CD4-positive, alpha-beta T cell (primary cell): ENCODE data around the gene DLG5. TPM values are rescaled to one million over a fixed set of nuclear protein-coding genes. Genes with fewer than 3 reads are reported as not detected.

ENCODE experiments used
- ATAC-seq: fragments of 200-7000 bp; cut with Tn5 transposase; one replicate; pipeline ENCODE4 v1.10.0; 2022; ENCODE audit warnings: mild to moderate bottlenecking; ENCODE audit not compliant: poor library complexity
- CTCF ChIA-PET: fragments of 350-600 bp; sonication (Branson Sonifier 250); formaldehyde crosslinking; loops from one replicate; lab custom pipeline; 2021; ENCODE audit warnings: antibody characterized with exemption, inconsistent platforms; lab: Charles Lee
- POLR2A ChIA-PET: fragments of 350-600 bp; sonication (Branson Sonifier 250); formaldehyde crosslinking; loops from one replicate; lab custom pipeline; 2021; ENCODE audit warnings: antibody characterized with exemption, inconsistent platforms; lab: Charles Lee
- DNase-seq, 14 experiments: peaks; one replicate each; pipeline ENCODE4 v3.0.0-alpha.2; 2013 to 2020; ENCODE audit warnings: mixed read lengths in 2 of 14
- H3K27ac ChIP-seq, 2 donors: one replicate each; pipeline versions ENCODE4 v1.5.1 to v1.7.0; 2013; ENCODE audit warnings: low read length in 2 of 2, low read depth in 1 of 2, mild to moderate bottlenecking in 1 of 2
- H3K27me3 ChIP-seq, 2 experiments: 1 replicate in 1 of 2; 2 replicates in 1 of 2; pipeline versions ENCODE4 v1.6.1 to v1.7.0; 2013; ENCODE audit warnings: low read length in 2 of 2, control low read depth in 1 of 2, mild to moderate bottlenecking in 1 of 2, moderate library complexity in 1 of 2; ENCODE audit not compliant: insufficient read depth in 2 of 2, control insufficient read depth in 1 of 2
- H3K36me3 ChIP-seq: one replicate; pipeline ENCODE4 v1.6.1; 2013; ENCODE audit warnings: low read length, control low read depth; ENCODE audit not compliant: insufficient read depth
- H3K4me1 ChIP-seq: one replicate; pipeline ENCODE4 v1.6.1; 2013; ENCODE audit warnings: low read length, control low read depth; ENCODE audit not compliant: insufficient read depth
- H3K4me3 ChIP-seq: one replicate; pipeline ENCODE4 v1.5.1; 2013; ENCODE audit warnings: mild to moderate bottlenecking, low read length, moderate library complexity
- H3K9me3 ChIP-seq, 2 experiments: 1 replicate in 1 of 2; 2 replicates in 1 of 2; pipeline versions ENCODE4 v1.6.1 to v1.7.0; 2013; ENCODE audit warnings: low read length in 2 of 2, mild to moderate bottlenecking in 2 of 2, control low read depth in 1 of 2, moderate library complexity in 1 of 2; ENCODE audit not compliant: control insufficient read depth in 1 of 2, insufficient read depth in 1 of 2
- H3K27ac Mint-ChIP-seq: one replicate; pipeline ENCODE4 v1.8.0; 2020; ENCODE audit warnings: mixed read lengths
- H3K27me3 Mint-ChIP-seq: one replicate; pipeline ENCODE4 v1.8.0; 2021; ENCODE audit warnings: mixed read lengths
- H3K36me3 Mint-ChIP-seq: one replicate; pipeline ENCODE4 v1.8.0; 2021; ENCODE audit warnings: low read depth, mixed read lengths
- H3K4me1 Mint-ChIP-seq: one replicate; pipeline ENCODE4 v1.8.0; 2021; ENCODE audit warnings: low read depth, mixed read lengths
- H3K4me3 Mint-ChIP-seq: one replicate; pipeline ENCODE4 v1.8.0; 2020; ENCODE audit warnings: mild to moderate bottlenecking, mixed read lengths
- H3K9me3 Mint-ChIP-seq: one replicate; pipeline ENCODE4 v1.8.0; 2020; ENCODE audit warnings: mixed read lengths
- intact Hi-C, 2 experiments: fragments of 100-400 bp; cut with DNase I in 1 of 2; cut with micrococcal nuclease in 1 of 2; formaldehyde crosslinking; loops; one replicate each; pipeline versions ENCODE4 v1.15.1 to v1.9.0; 2023 to 2025; cut with DNase I, micrococcal nuclease
- total RNA-seq, 174 experiments: library from RNA in 2 of 174; stranded (reverse) in 2 of 174; gene quantifications; one replicate each; pipeline ENCODE4 v1.2.3 and lab custom pipeline; 2021 to 2026
- TF ChIP-seq, protein P1 (sequence below): fragments of 200-600 bp; IDR thresholded peaks from one replicate; pipeline ENCODE4 v1.8.0; 2022; ENCODE audit warnings: antibody characterized with exemption, mild to moderate bottlenecking

DLG5 gene
- total RNA-seq, 2 experiments from 2014 or later, result 7.1 to 7.4 TPM

DNA sequence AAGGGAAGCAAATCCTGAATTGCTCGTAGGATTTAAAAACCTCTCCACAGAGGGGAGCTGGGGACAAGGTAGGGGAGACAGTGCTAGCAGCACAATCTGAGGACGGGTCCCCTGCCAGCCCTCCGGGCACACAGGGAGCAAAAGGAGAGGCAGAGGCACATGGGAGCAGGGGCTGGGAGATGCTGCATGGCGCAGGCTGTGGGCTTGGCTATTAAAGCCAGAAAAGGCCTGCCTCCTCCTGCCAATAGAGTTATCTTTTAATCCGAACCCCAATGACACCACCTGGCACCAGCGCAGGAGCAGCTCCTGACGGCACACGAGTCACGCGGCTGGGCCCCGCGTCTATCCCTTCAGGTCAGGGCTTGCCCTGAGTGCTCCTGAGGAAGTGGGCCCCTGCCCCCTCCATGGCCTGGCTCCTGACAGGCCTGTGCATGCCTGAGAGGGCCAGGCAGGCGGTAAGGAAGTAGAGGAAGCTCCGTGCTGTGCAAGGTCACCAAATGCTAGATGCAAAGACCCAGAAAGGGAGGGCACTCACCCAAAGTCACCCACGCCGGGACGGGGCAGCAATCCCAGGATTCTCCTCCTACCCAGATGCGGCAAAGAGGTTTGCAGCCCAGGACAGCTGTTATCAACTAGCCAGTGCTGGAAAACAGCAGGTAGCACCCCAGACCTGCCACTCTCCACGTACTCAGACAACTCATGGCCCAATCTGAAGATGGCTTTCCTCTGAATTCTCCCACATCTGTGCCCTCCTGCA, 28.1 kb downstream of the DLG5 start:
- H3K36me3 ChIP-seq, result no peaks in the 10 kb centered on the region
- DNase-seq (no peak), ATAC-seq (no peak)
- H3K4me1 Mint-ChIP-seq, result no peaks in the 10 kb centered on the region
- no peak overlapping the region for H3K27ac ChIP-seq
- H3K4me3 Mint-ChIP-seq, result no peak overlapping the region
- no peaks in the 10 kb centered on the region for H3K36me3 Mint-ChIP-seq
- H3K4me3 ChIP-seq, result no peak overlapping the region
- intact Hi-C loops, result no loop called here
- H3K27me3 Mint-ChIP-seq, result peaks cover 17% of the 10 kb centered on the region
- TF ChIP-seq, protein P1, sequence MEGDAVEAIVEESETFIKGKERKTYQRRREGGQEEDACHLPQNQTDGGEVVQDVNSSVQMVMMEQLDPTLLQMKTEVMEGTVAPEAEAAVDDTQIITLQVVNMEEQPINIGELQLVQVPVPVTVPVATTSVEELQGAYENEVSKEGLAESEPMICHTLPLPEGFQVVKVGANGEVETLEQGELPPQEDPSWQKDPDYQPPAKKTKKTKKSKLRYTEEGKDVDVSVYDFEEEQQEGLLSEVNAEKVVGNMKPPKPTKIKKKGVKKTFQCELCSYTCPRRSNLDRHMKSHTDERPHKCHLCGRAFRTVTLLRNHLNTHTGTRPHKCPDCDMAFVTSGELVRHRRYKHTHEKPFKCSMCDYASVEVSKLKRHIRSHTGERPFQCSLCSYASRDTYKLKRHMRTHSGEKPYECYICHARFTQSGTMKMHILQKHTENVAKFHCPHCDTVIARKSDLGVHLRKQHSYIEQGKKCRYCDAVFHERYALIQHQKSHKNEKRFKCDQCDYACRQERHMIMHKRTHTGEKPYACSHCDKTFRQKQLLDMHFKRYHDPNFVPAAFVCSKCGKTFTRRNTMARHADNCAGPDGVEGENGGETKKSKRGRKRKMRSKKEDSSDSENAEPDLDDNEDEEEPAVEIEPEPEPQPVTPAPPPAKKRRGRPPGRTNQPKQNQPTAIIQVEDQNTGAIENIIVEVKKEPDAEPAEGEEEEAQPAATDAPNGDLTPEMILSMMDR, result no peak
- H3K27ac Mint-ChIP-seq, result no peak overlapping the region
- H3K9me3 ChIP-seq, result no peaks in the 10 kb centered on the region
- no peaks in the 10 kb centered on the region for H3K4me1 ChIP-seq
- CTCF ChIA-PET, result no interaction called here
- POLR2A ChIA-PET, result no interaction called here
- H3K27me3 ChIP-seq, result no peaks in the 10 kb centered on the region
- no peaks in the 10 kb centered on the region for H3K9me3 Mint-ChIP-seq

DNA sequence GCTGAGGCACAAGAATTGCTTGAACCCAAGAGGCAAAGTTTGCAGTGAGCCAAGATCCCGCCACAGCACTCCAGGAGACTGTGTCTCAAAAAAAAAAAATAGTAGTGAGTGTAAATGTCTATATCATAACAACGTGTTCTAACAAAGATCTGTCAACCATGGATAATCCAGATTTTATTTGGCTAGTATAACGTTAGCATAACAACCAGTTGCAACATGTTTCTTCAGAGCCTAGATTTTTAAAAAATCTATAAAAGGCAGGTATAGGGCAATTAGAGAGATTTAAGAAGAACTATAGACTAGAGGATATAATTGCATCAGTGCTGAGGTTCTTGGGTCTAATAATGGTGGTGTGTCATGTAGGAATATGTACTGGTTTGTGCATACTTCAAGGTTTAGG, 30.5 kb downstream of the DLG5 start:
- peaks cover 17% of the 10 kb centered on the region for H3K27me3 Mint-ChIP-seq
- no peaks in the 10 kb centered on the region for H3K9me3 Mint-ChIP-seq
- no peak overlapping the region for H3K27ac Mint-ChIP-seq
- H3K4me1 Mint-ChIP-seq, result no peaks in the 10 kb centered on the region
- TF ChIP-seq, protein P1, result no peak
- no peak overlapping the region for H3K27ac ChIP-seq
- H3K36me3 ChIP-seq, result no peaks in the 10 kb centered on the region
- no peaks in the 10 kb centered on the region for H3K9me3 ChIP-seq
- H3K4me1 ChIP-seq, result no peaks in the 10 kb centered on the region
- no peaks in the 10 kb centered on the region for H3K27me3 ChIP-seq
- no peak for ATAC-seq
- intact Hi-C loops, result no loop called here
- CTCF ChIA-PET, result no interaction called here
- DNase-seq, result no peak
- POLR2A ChIA-PET, result no interaction called here
- no peaks in the 10 kb centered on the region for H3K36me3 Mint-ChIP-seq
- no peak overlapping the region for H3K4me3 Mint-ChIP-seq
- no peak overlapping the region for H3K4me3 ChIP-seq

DNA sequence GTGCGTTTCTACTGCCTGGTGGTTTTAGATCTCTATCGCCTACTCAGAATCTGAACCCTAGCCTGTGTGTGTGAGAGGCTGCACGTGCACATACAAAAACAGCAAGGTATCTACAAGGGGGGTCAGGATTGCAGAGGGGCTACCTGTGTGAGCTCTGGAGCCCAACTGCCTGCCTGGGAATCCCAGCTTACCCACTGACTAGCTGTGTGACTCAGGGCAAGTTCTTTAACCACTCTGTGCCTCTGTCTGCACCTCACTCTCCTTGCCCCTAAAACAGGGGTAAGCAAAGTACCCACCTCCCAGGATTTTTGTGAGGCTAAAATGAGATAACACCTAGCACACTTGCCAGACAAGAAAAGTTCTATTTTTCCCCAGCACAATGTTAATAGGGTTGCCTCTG, 32.5 kb downstream of the DLG5 start:
- Mint-ChIP-seq H3K27ac (no peak overlapping the region), H3K9me3 (no peaks in the 10 kb centered on the region), H3K4me1 (no peaks in the 10 kb centered on the region), H3K4me3 (no peak overlapping the region), H3K27me3 (peaks cover 6% of the 10 kb centered on the region), H3K36me3 (no peaks in the 10 kb centered on the region)
- H3K4me1 ChIP-seq, result no peaks in the 10 kb centered on the region
- H3K27ac ChIP-seq, result no peak overlapping the region
- TF ChIP-seq, protein P1, result no peak
- no peak for DNase-seq
- POLR2A ChIA-PET, result no interaction called here
- intact Hi-C loops, result no loop called here
- CTCF ChIA-PET, result no interaction called here
- H3K9me3 ChIP-seq, result no peaks in the 10 kb centered on the region
- no peaks in the 10 kb centered on the region for H3K36me3 ChIP-seq
- no peak for ATAC-seq
- H3K27me3 ChIP-seq, result no peaks in the 10 kb centered on the region
- no peak overlapping the region for H3K4me3 ChIP-seq
